Measurements from ENCODE around the gene AHR.

Gene AHR

DNA sequence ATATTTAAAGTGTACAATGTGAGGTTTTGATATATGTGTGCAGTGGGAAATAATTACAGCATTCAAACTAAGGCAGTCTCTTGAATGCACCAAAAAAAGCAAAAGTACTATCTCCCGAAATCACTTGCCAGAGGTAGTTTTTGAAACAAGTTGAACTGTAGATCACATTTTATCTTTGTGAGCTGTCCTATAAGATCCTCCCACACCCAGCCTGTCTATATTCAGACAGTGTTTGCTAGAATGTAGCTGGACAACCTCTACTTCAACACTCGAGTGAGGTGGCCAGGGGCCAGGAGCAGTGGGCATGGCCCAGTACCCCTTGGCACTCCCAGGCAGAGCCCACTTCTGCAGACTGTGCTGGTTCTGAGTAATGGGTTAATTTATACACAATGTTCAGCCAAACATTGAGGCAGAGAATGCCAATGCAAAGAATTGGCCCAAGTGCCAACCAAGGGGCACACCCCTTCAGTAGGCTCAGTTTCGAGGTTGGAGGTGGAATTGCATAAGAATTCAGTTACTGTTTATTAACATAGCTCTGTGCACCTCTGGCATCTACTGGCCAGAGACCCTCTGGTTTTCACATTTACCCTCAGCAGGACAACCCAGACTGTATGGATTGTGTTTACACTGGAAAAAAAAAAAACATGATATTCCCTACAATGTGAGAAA lies 70.5 kb downstream of the AHR start:
- no peak overlapping the region for H3K4me3 ChIP-seq (ENCODE audit: low read depth, low read length)
- TF ChIP-seq, protein P1, sequence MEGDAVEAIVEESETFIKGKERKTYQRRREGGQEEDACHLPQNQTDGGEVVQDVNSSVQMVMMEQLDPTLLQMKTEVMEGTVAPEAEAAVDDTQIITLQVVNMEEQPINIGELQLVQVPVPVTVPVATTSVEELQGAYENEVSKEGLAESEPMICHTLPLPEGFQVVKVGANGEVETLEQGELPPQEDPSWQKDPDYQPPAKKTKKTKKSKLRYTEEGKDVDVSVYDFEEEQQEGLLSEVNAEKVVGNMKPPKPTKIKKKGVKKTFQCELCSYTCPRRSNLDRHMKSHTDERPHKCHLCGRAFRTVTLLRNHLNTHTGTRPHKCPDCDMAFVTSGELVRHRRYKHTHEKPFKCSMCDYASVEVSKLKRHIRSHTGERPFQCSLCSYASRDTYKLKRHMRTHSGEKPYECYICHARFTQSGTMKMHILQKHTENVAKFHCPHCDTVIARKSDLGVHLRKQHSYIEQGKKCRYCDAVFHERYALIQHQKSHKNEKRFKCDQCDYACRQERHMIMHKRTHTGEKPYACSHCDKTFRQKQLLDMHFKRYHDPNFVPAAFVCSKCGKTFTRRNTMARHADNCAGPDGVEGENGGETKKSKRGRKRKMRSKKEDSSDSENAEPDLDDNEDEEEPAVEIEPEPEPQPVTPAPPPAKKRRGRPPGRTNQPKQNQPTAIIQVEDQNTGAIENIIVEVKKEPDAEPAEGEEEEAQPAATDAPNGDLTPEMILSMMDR (IDR thresholded peaks at IDR 0.05; ENCODE audit: low read depth, low read length), result no peak

DNA sequence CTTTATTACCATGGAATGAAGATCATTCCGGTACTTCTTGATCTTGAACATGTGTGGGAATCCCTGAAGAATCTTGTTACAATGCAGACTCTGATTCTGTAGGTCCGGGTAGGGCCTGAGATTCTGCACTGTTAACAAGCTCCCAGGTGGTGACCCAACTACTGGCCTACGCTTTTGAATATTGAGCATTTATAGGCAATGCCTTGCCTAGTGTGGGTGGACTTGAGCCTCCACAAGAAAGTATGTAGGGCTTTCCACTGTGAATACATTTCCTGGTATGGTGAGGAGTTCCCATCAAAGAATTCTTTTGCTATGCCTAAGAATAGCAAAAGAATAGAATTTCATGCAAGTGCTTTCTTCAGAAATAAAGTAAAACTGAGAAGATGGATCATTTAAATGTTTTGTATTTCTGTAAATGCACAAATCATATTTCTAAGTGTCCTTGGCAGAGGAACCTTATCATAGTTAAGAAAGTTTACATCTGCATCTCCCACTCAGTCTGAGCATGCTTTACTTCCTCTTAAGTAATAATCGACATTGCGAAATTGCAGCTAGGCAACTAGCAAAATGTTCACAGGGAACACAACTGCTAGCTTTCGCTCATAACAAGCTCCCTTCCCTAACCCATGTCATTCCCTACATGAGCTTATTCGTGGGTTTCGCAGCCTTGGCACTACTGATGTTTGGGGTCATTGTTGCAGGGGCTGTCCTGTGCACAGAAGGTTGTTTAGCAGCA lies 71.4 kb downstream of the AHR start:
- TF ChIP-seq, protein P1 (IDR thresholded peaks at IDR 0.05; ENCODE audit: low read depth, low read length), result no peak
- no peak overlapping the region for H3K4me3 ChIP-seq (ENCODE audit: low read depth, low read length)

DNA sequence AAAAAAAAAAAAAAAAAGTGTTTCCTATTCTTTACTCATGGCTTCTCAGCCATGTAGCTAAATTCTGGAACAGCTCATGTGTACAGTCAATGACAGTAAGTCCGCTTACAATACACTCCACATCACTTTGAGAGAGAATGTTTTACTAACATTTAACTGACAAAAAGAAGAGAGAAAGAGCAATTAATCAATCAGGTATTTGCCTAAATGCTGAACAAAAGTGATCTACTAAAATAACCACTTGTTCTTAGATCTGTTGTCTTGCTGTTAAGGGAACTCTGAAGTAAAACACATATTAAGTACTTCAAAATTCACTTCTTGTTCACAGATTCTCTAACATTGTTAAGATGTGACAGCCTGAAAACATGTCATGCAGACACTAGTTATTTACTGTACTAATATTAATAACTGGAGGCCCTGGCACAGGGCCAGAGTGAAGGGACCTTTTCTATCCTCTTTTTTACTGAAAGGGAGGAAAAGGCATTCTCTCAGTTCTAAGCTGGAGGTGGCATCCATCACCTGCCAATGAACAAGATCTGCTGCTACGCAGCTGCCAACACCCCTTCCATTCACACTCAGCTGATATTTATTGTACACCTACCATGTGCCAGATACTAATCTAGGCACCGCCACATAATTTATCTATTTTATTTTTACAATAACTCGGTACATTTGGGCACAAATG lies 72.6 kb downstream of the AHR start:
- no peak overlapping the region for H3K4me3 ChIP-seq (ENCODE audit: low read depth, low read length)
- TF ChIP-seq, protein P1 (IDR thresholded peaks at IDR 0.05; ENCODE audit: low read depth, low read length), result no peak

DNA sequence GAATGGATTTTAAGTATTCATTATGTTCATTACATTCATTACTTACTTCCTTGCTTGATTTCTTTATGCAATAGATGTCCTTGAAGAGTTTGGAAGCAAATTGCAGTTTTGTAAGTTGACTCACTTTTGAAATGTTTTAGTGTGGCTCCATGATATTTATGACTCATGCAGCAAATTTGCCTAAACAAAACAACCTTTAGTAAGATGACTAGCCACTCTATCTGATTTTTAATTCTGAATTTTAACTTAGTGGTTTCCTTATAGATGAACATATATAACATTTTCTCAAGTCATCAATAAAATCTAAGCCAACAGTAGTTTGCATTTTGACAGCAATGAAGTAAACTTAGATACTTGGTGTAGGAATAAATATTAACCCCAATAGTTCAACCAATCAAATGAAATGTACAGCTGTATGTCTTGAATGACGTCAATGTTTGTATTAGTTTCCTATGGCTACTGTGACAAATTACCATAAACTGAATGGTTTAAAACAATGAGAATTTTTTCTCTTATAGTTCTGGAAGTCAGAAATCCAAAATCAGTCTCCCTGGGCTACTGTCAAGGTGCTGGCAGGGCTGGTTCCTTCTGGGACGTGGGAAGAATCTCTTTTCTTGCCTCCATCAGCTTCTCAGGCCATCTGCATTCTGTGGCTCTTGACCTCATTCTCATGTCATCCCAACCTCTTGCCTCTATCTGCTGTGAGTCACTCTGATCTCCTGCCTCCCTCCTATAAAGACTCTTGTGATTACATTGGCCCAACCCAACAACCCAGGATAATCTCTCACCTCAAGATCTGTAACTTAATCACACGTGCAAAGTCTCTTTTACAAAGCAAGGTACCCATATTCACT lies 73.4 kb downstream of the AHR start:
- TF ChIP-seq, protein P1 (IDR thresholded peaks at IDR 0.05; ENCODE audit: low read depth, low read length), result no peak
- no peak overlapping the region for H3K4me3 ChIP-seq (ENCODE audit: low read depth, low read length)

DNA sequence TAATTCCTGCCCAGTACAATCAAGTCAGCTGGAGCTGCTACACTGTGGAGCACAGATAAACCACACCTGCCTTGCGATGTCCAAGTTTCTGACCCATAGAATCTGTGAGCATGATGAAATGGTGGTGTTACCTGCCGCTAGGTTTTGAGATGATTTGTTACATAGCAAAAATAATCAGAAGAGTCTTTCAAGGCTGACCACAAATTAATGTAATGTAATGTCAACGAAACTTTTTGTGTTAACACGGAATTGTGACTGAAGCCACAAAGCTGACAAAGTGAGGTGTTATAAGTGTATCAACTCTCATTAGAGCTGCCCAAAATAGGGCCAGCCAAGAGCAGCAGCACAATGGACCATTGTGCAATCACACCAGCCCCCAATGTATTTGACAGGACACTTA lies 75.7 kb downstream of the AHR start:
- no peak overlapping the region for H3K4me3 ChIP-seq (ENCODE audit: low read depth, low read length)
- TF ChIP-seq, protein P1 (IDR thresholded peaks at IDR 0.05; ENCODE audit: low read depth, low read length), result no peak

DNA sequence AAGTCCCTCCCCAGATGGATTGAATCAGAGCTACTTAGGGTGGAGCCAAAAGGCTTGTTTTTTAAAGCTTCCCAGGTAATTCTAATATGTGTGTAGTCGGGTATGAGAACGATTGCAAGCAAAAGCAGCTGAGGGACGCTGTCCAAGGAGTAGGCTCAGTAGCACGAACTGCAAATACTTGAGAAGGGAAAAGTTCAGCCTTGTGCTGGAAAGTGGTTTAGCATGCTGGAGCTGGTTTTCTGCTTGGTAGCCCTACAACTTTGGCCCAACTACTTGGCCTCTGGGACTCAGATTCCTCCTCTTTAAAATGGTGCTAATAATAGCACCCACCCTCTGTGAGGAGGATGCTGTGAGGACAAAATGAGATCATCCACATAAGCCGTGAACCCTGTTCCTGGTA lies 76.2 kb downstream of the AHR start:
- TF ChIP-seq, protein P1 (IDR thresholded peaks at IDR 0.05; ENCODE audit: low read depth, low read length), result no peak
- H3K4me3 ChIP-seq (ENCODE audit: low read depth, low read length), result no peak overlapping the region

Measured in WI38 (cell line).